Measurements from ENCODE around the gene BEND3.

DNA sequence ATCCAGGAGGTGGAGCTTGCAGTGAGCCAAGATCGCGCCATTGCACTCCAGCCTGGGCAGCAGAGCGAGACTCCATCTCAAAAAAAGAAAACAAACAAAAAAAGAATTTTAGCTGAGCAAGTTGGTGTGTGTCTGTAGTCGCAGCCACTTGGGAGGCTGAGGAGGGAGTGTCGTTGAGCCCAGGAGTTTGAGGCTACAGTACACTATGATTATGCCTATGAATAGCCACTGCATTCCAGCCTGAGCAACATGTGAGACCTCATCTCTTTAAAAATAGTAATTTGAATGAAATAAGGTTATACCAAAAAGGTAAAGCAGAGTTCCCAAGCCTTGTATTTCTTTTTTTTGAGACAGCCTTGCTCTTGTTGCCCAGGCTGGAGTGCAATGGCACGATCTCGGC lies 67.5 kb downstream of the BEND3 start:
- no peak for TF ChIP-seq EZH2 (IDR thresholded peaks at IDR 0.05; ENCODE audit: borderline replicate concordance, low read length)
- TF ChIP-seq, protein P1, sequence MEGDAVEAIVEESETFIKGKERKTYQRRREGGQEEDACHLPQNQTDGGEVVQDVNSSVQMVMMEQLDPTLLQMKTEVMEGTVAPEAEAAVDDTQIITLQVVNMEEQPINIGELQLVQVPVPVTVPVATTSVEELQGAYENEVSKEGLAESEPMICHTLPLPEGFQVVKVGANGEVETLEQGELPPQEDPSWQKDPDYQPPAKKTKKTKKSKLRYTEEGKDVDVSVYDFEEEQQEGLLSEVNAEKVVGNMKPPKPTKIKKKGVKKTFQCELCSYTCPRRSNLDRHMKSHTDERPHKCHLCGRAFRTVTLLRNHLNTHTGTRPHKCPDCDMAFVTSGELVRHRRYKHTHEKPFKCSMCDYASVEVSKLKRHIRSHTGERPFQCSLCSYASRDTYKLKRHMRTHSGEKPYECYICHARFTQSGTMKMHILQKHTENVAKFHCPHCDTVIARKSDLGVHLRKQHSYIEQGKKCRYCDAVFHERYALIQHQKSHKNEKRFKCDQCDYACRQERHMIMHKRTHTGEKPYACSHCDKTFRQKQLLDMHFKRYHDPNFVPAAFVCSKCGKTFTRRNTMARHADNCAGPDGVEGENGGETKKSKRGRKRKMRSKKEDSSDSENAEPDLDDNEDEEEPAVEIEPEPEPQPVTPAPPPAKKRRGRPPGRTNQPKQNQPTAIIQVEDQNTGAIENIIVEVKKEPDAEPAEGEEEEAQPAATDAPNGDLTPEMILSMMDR (conservative IDR thresholded peaks at IDR 0.05 in 1 of 2, IDR thresholded peaks at IDR 0.05 in 1 of 2; ENCODE audit: extremely low read depth in 1 of 2, insufficient read depth in 1 of 2, low read depth in 1 of 2, low read length in 2 of 2) = no peak

Data from mammary epithelial cell (primary cell).